Hepatic stellate cell (primary cell): ENCODE results near the gene CCSAP.
A peak's percentile ranks its signal among the peaks of the same experiment; 100 is the strongest.

ENCODE experiments used
- DNase-seq: peaks from one replicate; pipeline ENCODE4 v3.0.0; 2011; ENCODE audit warnings: low spot score

The CCSAP gene

DNA sequence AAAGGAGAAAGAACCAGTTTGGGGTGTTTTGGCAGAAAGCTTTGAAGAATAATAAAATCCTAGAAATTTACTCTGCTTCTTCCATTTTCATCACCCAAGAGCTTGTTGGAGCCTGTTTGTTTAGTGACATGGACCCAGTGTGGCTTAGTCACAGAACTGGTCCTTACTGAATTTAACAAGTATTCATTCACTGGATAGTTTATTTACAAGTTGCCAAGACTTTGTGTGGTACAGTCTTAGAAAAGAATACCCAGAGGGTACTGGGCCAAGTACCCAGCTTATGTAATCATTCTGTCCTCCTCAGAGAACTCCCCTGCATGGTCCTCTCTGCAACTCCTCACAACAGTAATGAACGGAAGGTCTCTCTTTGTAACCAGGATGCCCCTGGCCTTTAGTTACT is 55.6 kb downstream of the CCSAP start:
- DNase-seq, result peak; percentile 15

GRCh38 chr1:229286099-229286766 is 56.6 kb downstream of the CCSAP start:
- DNase-seq, result no peak

DNA sequence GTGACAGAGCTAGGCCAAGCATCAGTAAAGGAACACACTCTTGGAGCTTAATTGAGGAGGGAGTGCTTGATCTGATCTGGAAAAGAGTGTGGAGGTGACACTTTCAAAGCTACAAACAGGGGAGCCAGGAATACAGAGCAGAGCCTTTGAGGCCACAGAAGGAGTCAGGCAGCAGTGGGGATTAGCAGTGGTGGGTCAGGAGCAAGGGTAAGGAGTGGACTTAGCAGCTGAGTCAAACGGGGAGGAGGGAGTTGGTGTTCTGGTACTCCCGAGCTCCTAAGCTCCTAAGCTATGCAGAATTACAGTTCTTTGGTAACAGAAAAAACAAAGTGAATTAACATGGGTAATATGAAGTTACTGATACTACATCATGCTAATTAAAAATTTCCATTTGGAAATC is 57.4 kb downstream of the CCSAP start:
- no peak for DNase-seq

DNA sequence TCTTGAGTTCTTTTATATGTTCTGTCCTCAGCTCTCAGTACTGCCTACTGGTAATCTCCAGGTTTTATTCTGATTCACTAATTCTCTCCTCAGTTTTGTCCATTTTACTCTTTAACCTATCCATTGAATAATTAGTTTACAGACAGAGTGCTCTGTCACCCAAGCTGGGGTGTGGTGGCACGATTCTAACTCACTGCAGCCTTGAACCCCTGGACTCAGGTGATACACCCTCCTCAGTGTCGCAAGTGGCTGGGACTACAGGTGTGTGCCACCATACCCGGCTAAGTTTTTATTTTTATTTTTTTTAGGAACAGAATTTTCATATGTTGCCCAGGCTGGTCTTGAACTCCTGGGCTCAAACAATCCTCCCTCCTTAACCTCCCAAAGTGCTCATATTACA is 58.0 kb downstream of the CCSAP start:
- DNase-seq, result no peak

GRCh38 chr1:229283183-229283611 is 59.6 kb downstream of the CCSAP start:
- no peak for DNase-seq

GRCh38 chr1:229282295-229282823 is 60.5 kb downstream of the CCSAP start:
- DNase-seq, result no peak

GRCh38 chr1:229281339-229281926 is 61.4 kb downstream of the CCSAP start:
- DNase-seq, result no peak

GRCh38 chr1:229280921-229281320 is 61.9 kb downstream of the CCSAP start:
- no peak for DNase-seq

DNA sequence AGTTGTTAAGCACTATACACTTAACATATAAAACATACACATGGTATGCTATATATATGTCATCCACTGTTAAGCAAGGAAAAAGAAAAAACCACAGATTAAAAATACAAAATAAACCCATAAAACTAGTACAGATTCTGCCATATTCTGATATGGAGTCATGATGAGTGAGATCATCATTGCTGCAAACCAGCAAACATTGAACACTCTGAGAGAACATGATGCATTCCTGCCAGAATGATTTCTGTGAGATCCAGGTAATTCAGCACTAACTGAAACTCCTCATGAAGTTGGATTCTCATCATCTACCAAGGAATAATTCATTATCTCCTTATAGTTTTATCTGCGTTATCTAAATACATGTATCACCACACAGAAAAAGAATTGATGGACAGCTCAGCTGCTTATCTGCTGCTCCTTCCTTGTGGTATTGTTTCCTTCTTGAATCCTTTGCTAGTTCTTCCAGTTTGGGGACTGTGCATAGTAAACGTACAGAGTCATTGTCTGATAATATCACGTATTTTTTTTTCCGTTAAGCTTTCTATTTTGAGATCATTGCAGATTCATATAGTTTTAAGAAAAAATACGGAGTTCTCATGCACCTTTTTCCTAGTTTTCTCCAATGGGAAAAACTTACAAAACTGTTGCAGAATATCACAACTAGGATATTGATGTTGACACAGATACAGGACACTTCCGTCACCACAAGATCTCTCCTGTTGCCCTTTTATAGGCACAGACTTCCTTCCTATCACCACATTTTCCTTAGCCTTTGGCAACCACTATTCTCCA is 62.6 kb downstream of the CCSAP start:
- DNase-seq, result no peak

DNA sequence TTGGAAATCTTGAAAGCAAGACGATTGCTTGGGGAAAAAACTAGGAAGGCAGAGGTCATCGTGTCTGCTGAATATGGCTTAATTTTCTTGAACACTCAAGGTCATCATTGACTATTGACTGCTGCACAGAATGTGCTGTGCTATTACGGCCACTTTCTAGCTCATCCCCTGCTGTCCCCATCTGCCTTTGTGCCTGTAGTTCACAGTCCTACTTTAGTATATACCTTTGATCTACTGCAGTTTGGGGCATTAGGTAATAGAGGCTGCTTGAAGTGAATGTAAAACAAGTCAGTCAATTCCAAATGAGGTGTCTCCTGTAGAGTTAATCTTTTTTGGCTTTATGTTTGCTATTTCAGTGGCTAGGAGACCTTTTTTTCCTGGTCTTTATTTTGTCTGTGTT is 63.6 kb downstream of the CCSAP start:
- DNase-seq, result no peak

- no peak for DNase-seq
Observed at GRCh38 chr1:229278120-229278741, 64.6 kb downstream of the CCSAP start.

DNA sequence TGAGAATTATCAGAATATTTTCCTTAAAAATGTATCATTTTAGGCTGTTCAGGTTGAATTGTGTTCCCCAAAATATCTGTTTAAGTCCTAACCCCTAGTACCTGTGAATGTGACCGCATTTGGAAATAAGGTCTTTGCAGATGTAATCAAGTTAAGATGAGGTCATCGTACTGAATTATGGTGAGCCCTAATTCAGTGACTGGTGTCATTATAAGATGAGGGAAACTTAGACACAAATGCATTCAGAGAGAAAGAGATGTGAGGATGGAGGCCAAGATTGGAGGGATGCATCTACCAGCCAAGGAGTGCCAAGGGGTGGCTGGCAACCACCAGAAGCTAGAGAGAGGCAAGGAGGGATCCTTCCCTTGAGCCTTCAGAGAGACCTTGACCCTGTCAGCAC is 67.8 kb downstream of the CCSAP start:
- DNase-seq, result no peak

GRCh38 chr1:229273507-229274232 is 69.2 kb downstream of the CCSAP start:
- no peak for DNase-seq

GRCh38 chr1:229272164-229273158 is 70.4 kb downstream of the CCSAP start:
- DNase-seq, result no peak

GRCh38 chr1:229271448-229272159 is 71.2 kb downstream of the CCSAP start:
- DNase-seq, result no peak
